HepG2 (cell line): ENCODE data around the gene GPHN.

Experiments
- EP300 ChIP-seq, 3 experiments: sonication (generic) in 1 of 3; formaldehyde crosslinking in 1 of 3; IDR thresholded peaks; 2 replicates each; pipeline versions ENCODE4 v1.5.1 to v1.6.1; 2011 to 2020; ENCODE audit warnings: low read depth in 2 of 3, low read length in 2 of 3, borderline replicate concordance in 1 of 3, improper control_type of control experiment in 1 of 3, mild to moderate bottlenecking in 1 of 3, missing genetic modification reagents in 1 of 3, moderate library complexity in 1 of 3
- MAFK ChIP-seq, 2 experiments: IDR thresholded peaks in 1 of 2; conservative IDR thresholded peaks in 1 of 2; 2 replicates each; pipeline ENCODE4 v1.6.1; 2011; ENCODE audit warnings: improper control_type of control experiment in 2 of 2, low read length in 2 of 2
- ZNF746 ChIP-seq: sonication (generic); formaldehyde crosslinking; IDR thresholded peaks from 2 replicates; pipeline ENCODE4 v1.8.0; 2022; ENCODE audit warnings: mild to moderate bottlenecking, missing genetic modification reagents

DNA sequence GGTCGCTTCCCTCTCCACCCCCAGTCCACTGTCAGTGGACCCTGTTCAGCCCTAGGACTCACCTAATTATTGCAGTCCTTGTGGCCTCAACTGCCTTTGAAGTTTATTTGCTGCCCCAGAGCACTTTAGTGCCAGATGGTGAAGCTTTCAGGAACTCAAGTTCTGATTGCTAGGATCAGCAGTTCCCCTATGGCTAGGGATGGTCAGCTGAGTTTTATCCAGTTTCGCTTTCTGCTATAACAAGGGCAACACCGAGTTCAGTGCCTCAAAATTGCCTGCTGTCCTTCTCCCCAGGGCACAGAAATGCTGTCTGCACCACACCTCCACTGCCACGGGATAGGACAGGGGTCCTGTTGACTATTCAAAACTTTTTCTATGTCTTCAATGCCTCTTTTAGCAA is 295.0 kb downstream of the GPHN start:
- TF ChIP-seq EP300 (IDR thresholded peaks at IDR 0.05; ENCODE audit: low read depth in 2 of 2, low read length in 2 of 2), result no peak
- TF ChIP-seq EP300 (CRISPR knock-in tag; IDR thresholded peaks at IDR 0.05; ENCODE audit: borderline replicate concordance), result no peak
- TF ChIP-seq ZNF746 (CRISPR knock-in tag), result no peak
- TF ChIP-seq MAFK (conservative IDR thresholded peaks at IDR 0.05 in 1 of 2, IDR thresholded peaks at IDR 0.05 in 1 of 2; ENCODE audit: low read length in 2 of 2), result no peak
